GM23248 (cell line): Measurements from ENCODE around the gene HDAC4. TPM values are rescaled to one million over a fixed set of nuclear protein-coding genes. Genes with fewer than 3 reads are reported as not detected.

Experiments
- DNase-seq: peaks from one replicate; pipeline ENCODE4 v3.0.0-alpha.2; 2015
- H2AFZ ChIP-seq: fragments of 200-600 bp; sonication (generic); 2 replicates; pipeline ENCODE4 v1.6.1; 2016; ENCODE audit warnings: antibody characterized with exemption
- H3F3A ChIP-seq: fragments of 200-600 bp; sonication (generic); 2 replicates; pipeline ENCODE4 v1.6.1; 2016; ENCODE audit warnings: mild to moderate bottlenecking, antibody characterized with exemption, mixed run types; ENCODE audit not compliant: insufficient read depth
- H3K27ac ChIP-seq: fragments of 200-600 bp; sonication (generic); 2 replicates; pipeline ENCODE4 v1.5.1; 2016; ENCODE audit warnings: mild to moderate bottlenecking
- H3K27me3 ChIP-seq: fragments of 200-600 bp; sonication (generic); replicated peaks from 2 replicates; pipeline ENCODE4 v1.6.1; 2016; ENCODE audit warnings: mild to moderate bottlenecking; ENCODE audit not compliant: insufficient read depth
- H3K36me3 ChIP-seq: fragments of 200-600 bp; sonication (generic); 2 replicates; pipeline ENCODE4 v1.6.1; 2016; ENCODE audit warnings: low read depth, mild to moderate bottlenecking
- H3K4me1 ChIP-seq: fragments of 200-600 bp; sonication (generic); 2 replicates; pipeline ENCODE4 v1.6.1; 2016; ENCODE audit warnings: mild to moderate bottlenecking; ENCODE audit not compliant: insufficient read depth
- H3K4me2 ChIP-seq: fragments of 200-600 bp; sonication (generic); one replicate; pipeline ENCODE4 v1.6.1; 2016; ENCODE audit warnings: mild to moderate bottlenecking; ENCODE audit not compliant: unreplicated experiment
- H3K4me3 ChIP-seq: fragments of 200-600 bp; sonication (generic); 2 replicates; pipeline ENCODE4 v1.5.1; 2016; ENCODE audit warnings: mild to moderate bottlenecking
- H3K79me2 ChIP-seq: fragments of 200-600 bp; sonication (generic); 2 replicates; pipeline ENCODE4 v1.6.1; 2016; ENCODE audit warnings: mild to moderate bottlenecking; ENCODE audit not compliant: insufficient read depth
- H3K9ac ChIP-seq: fragments of 200-600 bp; sonication (generic); 2 replicates; pipeline ENCODE4 v1.6.1; 2016; ENCODE audit warnings: mild to moderate bottlenecking
- H3K9me2 ChIP-seq: fragments of 200-600 bp; sonication (generic); 2 replicates; pipeline ENCODE4 v1.6.1; 2016; ENCODE audit warnings: mixed run types, mild to moderate bottlenecking, moderate library complexity; ENCODE audit not compliant: insufficient read depth
- H3K9me3 ChIP-seq: fragments of 200-600 bp; sonication (generic); one replicate; pipeline ENCODE4 v1.6.1; 2017; ENCODE audit warnings: low read depth
- H4K20me1 ChIP-seq: fragments of 200-600 bp; sonication (generic); 2 replicates; pipeline ENCODE4 v1.6.0; 2016; ENCODE audit not compliant: insufficient read depth
- EZH2 ChIP-seq: fragments of 200-600 bp; sonication (generic); IDR thresholded peaks from 2 replicates; pipeline ENCODE4 v1.6.1; 2018; ENCODE audit warnings: antibody characterized with exemption, mild to moderate bottlenecking; ENCODE audit not compliant: insufficient read depth, poor library complexity, severe bottlenecking
- EZH2phosphoT487 ChIP-seq: fragments of 200-600 bp; sonication (generic); IDR thresholded peaks from 2 replicates; pipeline ENCODE4 v1.6.1; 2018; ENCODE audit warnings: antibody characterized with exemption, moderate library complexity, mild to moderate bottlenecking, low read depth; ENCODE audit not compliant: insufficient read depth
- WGBS, 2 experiments: methylation state at CpG; one replicate each; pipeline ENCODE4 v1.1.6; 2015 to 2017; ENCODE audit warnings: low lambda C conversion rate in 2 of 2, low coverage in 1 of 2; ENCODE audit errors: missing lambda C conversion rate in 2 of 2; 5-methylcytosine and 5-hydroxymethylcytosine counted together
- in situ Hi-C: fragments of 300-500 bp; cut with MboI; formaldehyde crosslinking; loops from 2 replicates; pipeline ENCODE4 v1.15.0; 2020
- polyA plus RNA-seq: library from polyadenylated mRNA; unstranded; fragments of >200 nt; fragmentation: Nextera tagmentation; extraction: Ambion mirVana; gene quantifications from 2 replicates; pipeline ENCODE4 v1.2.1, GENCODE V29; 2016
- total RNA-seq: library from RNA; depleted of rRNA; stranded (reverse); fragments of >200 nt; shearing (Covaris generic); gene quantifications from 2 replicates; pipeline ENCODE4 v1.2.3, GENCODE V29; 2014

The HDAC4 gene
- total and polyA plus RNA-seq, 2 experiments from 2014 or later, result 2.1 to 6.3 TPM

GRCh38 chr2:239322416-239323086 is 78.3 kb downstream of the HDAC4 start:
- Histone ChIP-seq H3K4me1 (peaks cover 20% of the 10 kb centered on the region), H3K4me2 (no peak overlapping the region), H3F3A (no peaks in the 10 kb centered on the region), H3K27me3 (no peaks in the 10 kb centered on the region), H3K9ac (no peak overlapping the region), H3K79me2 (peaks cover 38% of the 10 kb centered on the region), H3K4me3 (no peak overlapping the region), H3K9me3 (no peaks in the 10 kb centered on the region), H3K9me2 (no peaks in the 10 kb centered on the region), H2AFZ (no peak overlapping the region), H3K36me3 (no peaks in the 10 kb centered on the region), H4K20me1 (peaks cover 3% of the 10 kb centered on the region; the same call in 1 of the 2 replicates), H3K27ac (no peak overlapping the region)
- TF ChIP-seq EZH2, result no peak
- TF ChIP-seq EZH2phosphoT487, result no peak
- WGBS, 2 experiments, result 55% methylated on average over 13 to 14 of the region's 14 CpGs
- DNase-seq, result peak; percentile 75
- in situ Hi-C loops, result no loop called here

- Histone ChIP-seq H3K4me3 (no peak overlapping the region), H3F3A (no peaks in the 10 kb centered on the region), H3K4me2 (no peak overlapping the region), H3K27ac (no peak overlapping the region), H3K9ac (no peak overlapping the region), H3K4me1 (peaks cover 24% of the 10 kb centered on the region), H3K9me3 (no peaks in the 10 kb centered on the region), H3K79me2 (peaks cover 40% of the 10 kb centered on the region), H3K36me3 (no peaks in the 10 kb centered on the region), H3K9me2 (no peaks in the 10 kb centered on the region), H3K27me3 (no peaks in the 10 kb centered on the region), H2AFZ (no peak overlapping the region), H4K20me1 (peaks cover 3% of the 10 kb centered on the region; the same call in 1 of the 2 replicates)
- TF ChIP-seq EZH2, result no peak
- TF ChIP-seq EZH2phosphoT487, result no peak
- no peak for DNase-seq
- 83 to 86% methylated on average over 9 of the region's 9 CpGs for WGBS, 2 experiments
- in situ Hi-C loops, result no loop called here
Observed at GRCh38 chr2:239321596-239322415, 79.0 kb downstream of the HDAC4 start.

- WGBS, 2 experiments, result 37 to 39% methylated on average over 20 of the region's 20 CpGs
- in situ Hi-C loops, result no loop called here
- TF ChIP-seq EZH2phosphoT487 (no peak), EZH2 (no peak)
- Histone ChIP-seq H3K79me2 (peaks cover 26% of the 10 kb centered on the region), H2AFZ (peak overlapping the region; percentile 78), H3K9me2 (no peaks in the 10 kb centered on the region), H3K9ac (peak overlapping the region; percentile 42), H3K27ac (no peak overlapping the region), H3K36me3 (no peaks in the 10 kb centered on the region), H3K9me3 (no peaks in the 10 kb centered on the region), H3F3A (no peaks in the 10 kb centered on the region; the same call in 1 of the 2 replicates), H3K4me3 (peak overlapping the region; percentile 40), H3K4me1 (peaks cover 24% of the 10 kb centered on the region), H3K4me2 (peak overlapping the region; percentile 78), H4K20me1 (peaks cover under 1% of the 10 kb centered on the region; the same call in 1 of the 2 replicates), H3K27me3 (no peaks in the 10 kb centered on the region)
- peak; percentile 55 for DNase-seq
Observed at GRCh38 chr2:239318790-239319661, 81.8 kb downstream of the HDAC4 start.

GRCh38 chr2:239318151-239318611 is 82.6 kb downstream of the HDAC4 start:
- no peak overlapping the region for H3K4me2 ChIP-seq
- H3F3A ChIP-seq, result no peaks in the 10 kb centered on the region; the same call in 1 of the 2 replicates
- no peak overlapping the region for H2AFZ ChIP-seq
- no peaks in the 10 kb centered on the region for H4K20me1 ChIP-seq
- in situ Hi-C loops, result no loop called here
- no peaks in the 10 kb centered on the region for H3K36me3 ChIP-seq
- peaks cover 24% of the 10 kb centered on the region for H3K4me1 ChIP-seq
- DNase-seq, result no peak
- 97 to 98% methylated on average over 18 of the region's 18 CpGs for WGBS, 2 experiments
- no peak for TF ChIP-seq EZH2phosphoT487
- no peak for TF ChIP-seq EZH2
- no peak overlapping the region for H3K27ac ChIP-seq
- H3K27me3 ChIP-seq, result no peaks in the 10 kb centered on the region
- H3K9ac ChIP-seq, result no peak overlapping the region
- H3K4me3 ChIP-seq, result no peak overlapping the region
- no peaks in the 10 kb centered on the region for H3K9me3 ChIP-seq
- peaks cover 23% of the 10 kb centered on the region for H3K79me2 ChIP-seq
- no peaks in the 10 kb centered on the region for H3K9me2 ChIP-seq
